OCI-LY1 (cell line): Measurements from ENCODE around the gene PTPRG.

ENCODE experiments used
- H2AFZ ChIP-seq: fragments of 200-600 bp; sonication (generic), shearing (Covaris generic); 2 replicates; pipeline ENCODE4 v1.6.0; 2014; ENCODE audit warnings: antibody characterized with exemption, mild to moderate bottlenecking, low read length
- H3F3A ChIP-seq: fragments of 200-600 bp; sonication (generic), shearing (Covaris generic); 2 replicates; pipeline ENCODE4 v1.6.0; 2014; ENCODE audit warnings: mild to moderate bottlenecking, antibody characterized with exemption, low read length, moderate library complexity; ENCODE audit not compliant: insufficient read depth
- H3K27ac ChIP-seq: fragments of 200-600 bp; sonication (generic); 2 replicates; pipeline ENCODE4 v1.5.1; 2014; ENCODE audit warnings: low read length, mixed run types, mild to moderate bottlenecking, low read depth; ENCODE audit not compliant: poor library complexity, severe bottlenecking
- H3K27me3 ChIP-seq: fragments of 200-600 bp; sonication (generic); 2 replicates; pipeline ENCODE4 v1.6.0; 2014; ENCODE audit warnings: antibody characterized with exemption, mild to moderate bottlenecking, low read length, moderate library complexity; ENCODE audit not compliant: insufficient read depth
- H3K36me3 ChIP-seq: fragments of 200-600 bp; sonication (generic); 2 replicates; pipeline ENCODE4 v1.6.1; 2014; ENCODE audit warnings: mild to moderate bottlenecking, antibody characterized with exemption, low read length, moderate library complexity, mixed read lengths; ENCODE audit not compliant: insufficient read depth
- H3K4me1 ChIP-seq: fragments of 200-600 bp; sonication (generic); 2 replicates; pipeline ENCODE4 v1.5.1; 2014; ENCODE audit warnings: mild to moderate bottlenecking, low read length, moderate library complexity; ENCODE audit not compliant: insufficient read depth, severe bottlenecking
- H3K4me2 ChIP-seq: fragments of 200-600 bp; sonication (generic), shearing (Covaris generic); 2 replicates; pipeline ENCODE4 v1.6.1; 2014; ENCODE audit warnings: low read length
- H3K4me3 ChIP-seq: fragments of 200-600 bp; sonication (generic); 2 replicates; pipeline ENCODE4 v1.5.1; 2014; ENCODE audit warnings: low read length, low read depth, mild to moderate bottlenecking, mixed read lengths; ENCODE audit not compliant: poor library complexity, severe bottlenecking
- H3K79me2 ChIP-seq: fragments of 200-600 bp; shearing (Covaris generic); 2 replicates; pipeline ENCODE4 v1.6.1; 2016; ENCODE audit warnings: mixed run types, low read length, mixed read lengths; ENCODE audit not compliant: insufficient read depth
- H3K9ac ChIP-seq: fragments of 200-600 bp; sonication (generic), shearing (Covaris generic); 2 replicates; pipeline ENCODE4 v1.6.1; 2014; ENCODE audit warnings: mild to moderate bottlenecking, low read length, mixed read lengths
- H3K9me2 ChIP-seq: fragments of 200-600 bp; sonication (generic), shearing (Covaris generic); 2 replicates; pipeline ENCODE4 v1.6.1; 2014; ENCODE audit warnings: low read depth, mild to moderate bottlenecking, low read length, mixed read lengths
- H3K9me3 ChIP-seq: fragments of 200-600 bp; shearing (Covaris generic); 2 replicates; pipeline ENCODE4 v1.6.1; 2014; ENCODE audit warnings: low read length, mixed read lengths
- H4K20me1 ChIP-seq: fragments of 200-600 bp; sonication (generic), shearing (Covaris generic); 2 replicates; pipeline ENCODE4 v1.6.0; 2016; ENCODE audit warnings: mild to moderate bottlenecking, low read length; ENCODE audit not compliant: insufficient read depth
- CTCF ChIP-seq: fragments of 200-600 bp; sonication (generic), shearing (Covaris generic); IDR thresholded peaks from 2 replicates; pipeline ENCODE4 v1.5.1; 2017; ENCODE audit warnings: mild to moderate bottlenecking, antibody characterized with exemption, low read length, moderate library complexity, mixed read lengths
- EZH2 ChIP-seq: fragments of 200-600 bp; sonication (generic), shearing (Covaris generic); IDR thresholded peaks from 2 replicates; pipeline ENCODE4 v1.8.0; 2017; ENCODE audit warnings: borderline replicate concordance, mixed run types, mild to moderate bottlenecking, antibody characterized with exemption, low read length, moderate library complexity, mixed read lengths

Gene PTPRG

GRCh38 chr3:61980041-61980440, 418.7 kb downstream of the PTPRG start:
- no peak for TF ChIP-seq CTCF
- no peak for TF ChIP-seq EZH2
- no peaks in the 10 kb centered on the region for H3K79me2 ChIP-seq
- H4K20me1 ChIP-seq: no peaks in the 10 kb centered on the region
- H2AFZ ChIP-seq: no peak overlapping the region
- H3K4me1 ChIP-seq: no peaks in the 10 kb centered on the region
- H3K36me3 ChIP-seq: no peaks in the 10 kb centered on the region
- no peaks in the 10 kb centered on the region for H3F3A ChIP-seq
- no peak overlapping the region for H3K4me3 ChIP-seq
- H3K27ac ChIP-seq: no peak overlapping the region
- H3K4me2 ChIP-seq: no peak overlapping the region
- H3K27me3 ChIP-seq: no peaks in the 10 kb centered on the region
- H3K9me2 ChIP-seq: no peaks in the 10 kb centered on the region
- no peak overlapping the region for H3K9ac ChIP-seq
- H3K9me3 ChIP-seq: no peaks in the 10 kb centered on the region

- Histone ChIP-seq H3K4me3 (no peak overlapping the region), H3K4me1 (no peaks in the 10 kb centered on the region), H2AFZ (no peak overlapping the region), H3K27ac (no peak overlapping the region), H3K9ac (no peak overlapping the region), H4K20me1 (no peaks in the 10 kb centered on the region), H3F3A (no peaks in the 10 kb centered on the region), H3K36me3 (no peaks in the 10 kb centered on the region), H3K27me3 (no peaks in the 10 kb centered on the region), H3K4me2 (no peak overlapping the region), H3K9me3 (no peaks in the 10 kb centered on the region), H3K79me2 (no peaks in the 10 kb centered on the region), H3K9me2 (no peaks in the 10 kb centered on the region)
- no peak for TF ChIP-seq CTCF
- TF ChIP-seq EZH2: no peak
Measured at GRCh38 chr3:61981060-61981459, 419.7 kb downstream of the PTPRG start.

- Histone ChIP-seq H3K27me3 (no peaks in the 10 kb centered on the region), H4K20me1 (no peaks in the 10 kb centered on the region), H3K27ac (no peak overlapping the region), H3K79me2 (no peaks in the 10 kb centered on the region), H3K4me1 (no peaks in the 10 kb centered on the region), H3K9me3 (no peaks in the 10 kb centered on the region), H3F3A (no peaks in the 10 kb centered on the region), H3K4me3 (no peak overlapping the region), H3K9ac (no peak overlapping the region), H2AFZ (no peak overlapping the region), H3K4me2 (no peak overlapping the region), H3K36me3 (no peaks in the 10 kb centered on the region), H3K9me2 (no peaks in the 10 kb centered on the region)
- TF ChIP-seq EZH2: no peak
- no peak for TF ChIP-seq CTCF
Measured at GRCh38 chr3:61983479-61983878, 422.1 kb downstream of the PTPRG start.
